ENCODE measurements around the gene XPO4.

Gene XPO4

GRCh38 chr13:20826843-20827560, 75.5 kb downstream of the XPO4 start:
- Histone ChIP-seq H3K36me3 (peaks cover 6% of the 10 kb centered on the region; the same call in 1 of the 2 replicates), H3K9me3 (no peaks in the 10 kb centered on the region), H3K4me1 (0 out of 2 replicates have a peak, but pooled peaks cover under 1% of the 10 kb centered on the region), H3K4me3 (ENCODE audit: low read depth, low read length) (no peak overlapping the region), H3K27me3 (no peaks in the 10 kb centered on the region)
- TF ChIP-seq, protein P1, sequence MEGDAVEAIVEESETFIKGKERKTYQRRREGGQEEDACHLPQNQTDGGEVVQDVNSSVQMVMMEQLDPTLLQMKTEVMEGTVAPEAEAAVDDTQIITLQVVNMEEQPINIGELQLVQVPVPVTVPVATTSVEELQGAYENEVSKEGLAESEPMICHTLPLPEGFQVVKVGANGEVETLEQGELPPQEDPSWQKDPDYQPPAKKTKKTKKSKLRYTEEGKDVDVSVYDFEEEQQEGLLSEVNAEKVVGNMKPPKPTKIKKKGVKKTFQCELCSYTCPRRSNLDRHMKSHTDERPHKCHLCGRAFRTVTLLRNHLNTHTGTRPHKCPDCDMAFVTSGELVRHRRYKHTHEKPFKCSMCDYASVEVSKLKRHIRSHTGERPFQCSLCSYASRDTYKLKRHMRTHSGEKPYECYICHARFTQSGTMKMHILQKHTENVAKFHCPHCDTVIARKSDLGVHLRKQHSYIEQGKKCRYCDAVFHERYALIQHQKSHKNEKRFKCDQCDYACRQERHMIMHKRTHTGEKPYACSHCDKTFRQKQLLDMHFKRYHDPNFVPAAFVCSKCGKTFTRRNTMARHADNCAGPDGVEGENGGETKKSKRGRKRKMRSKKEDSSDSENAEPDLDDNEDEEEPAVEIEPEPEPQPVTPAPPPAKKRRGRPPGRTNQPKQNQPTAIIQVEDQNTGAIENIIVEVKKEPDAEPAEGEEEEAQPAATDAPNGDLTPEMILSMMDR (IDR thresholded peaks at IDR 0.05; ENCODE audit: low read depth, low read length) = no peak
- no peak for DNase-seq

DNA sequence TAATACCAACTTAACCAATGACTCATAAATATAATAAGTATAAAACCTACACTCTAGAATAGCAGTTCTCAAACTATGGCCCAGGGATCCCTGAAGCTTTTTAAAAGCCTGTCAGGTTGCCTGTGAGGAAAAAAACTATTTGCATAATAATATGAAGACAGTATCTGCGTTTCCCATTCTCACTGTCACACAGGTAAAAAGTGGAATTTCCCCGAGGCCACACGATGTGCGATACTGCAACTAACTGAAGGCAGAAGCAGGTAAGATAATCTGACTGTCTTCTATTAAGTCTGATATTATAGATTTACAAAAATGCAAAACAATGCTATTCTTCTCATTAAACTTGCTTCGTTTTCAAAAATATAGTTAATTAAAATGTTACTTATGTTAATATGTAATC, 76.2 kb downstream of the XPO4 start:
- Histone ChIP-seq H3K9me3 (no peaks in the 10 kb centered on the region), H3K4me3 (ENCODE audit: low read depth, low read length) (no peak overlapping the region), H3K4me1 (no peaks in the 10 kb centered on the region), H3K36me3 (peaks cover 12% of the 10 kb centered on the region), H3K27me3 (no peaks in the 10 kb centered on the region)
- no peak for DNase-seq
- TF ChIP-seq, protein P1 (IDR thresholded peaks at IDR 0.05; ENCODE audit: low read depth, low read length) = no peak

DNA sequence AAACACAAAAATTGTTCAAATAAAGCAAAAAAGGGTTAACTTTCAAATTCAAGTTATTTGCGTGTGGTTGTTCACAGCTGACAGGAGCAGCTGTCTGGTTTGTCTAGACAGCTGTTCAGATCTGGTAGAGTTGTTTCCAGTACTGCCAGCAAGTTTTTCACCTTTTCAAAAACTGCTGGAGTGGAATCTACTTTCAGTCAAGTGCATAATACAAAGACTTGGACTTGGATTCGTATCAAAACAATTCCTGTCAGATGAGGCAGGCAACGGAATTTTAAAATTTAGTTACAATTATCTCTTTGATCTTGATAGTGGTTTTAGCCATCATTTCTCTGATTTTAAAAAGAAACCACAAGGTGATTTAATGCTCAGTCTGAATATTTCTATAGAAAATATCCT, 77.1 kb downstream of the XPO4 start:
- DNase-seq = no peak
- H3K27me3 ChIP-seq = no peaks in the 10 kb centered on the region
- TF ChIP-seq, protein P1 (IDR thresholded peaks at IDR 0.05; ENCODE audit: low read depth, low read length) = no peak
- no peaks in the 10 kb centered on the region for H3K9me3 ChIP-seq
- H3K4me1 ChIP-seq = no peaks in the 10 kb centered on the region
- peaks cover 16% of the 10 kb centered on the region for H3K36me3 ChIP-seq
- no peak overlapping the region for H3K4me3 ChIP-seq (ENCODE audit: low read depth, low read length)

GRCh38 chr13:20824762-20825476, 77.6 kb downstream of the XPO4 start:
- Histone ChIP-seq H3K4me1 (no peaks in the 10 kb centered on the region), H3K36me3 (peaks cover 22% of the 10 kb centered on the region), H3K9me3 (no peaks in the 10 kb centered on the region), H3K27me3 (no peaks in the 10 kb centered on the region), H3K4me3 (ENCODE audit: low read depth, low read length) (no peak overlapping the region)
- TF ChIP-seq, protein P1 (IDR thresholded peaks at IDR 0.05; ENCODE audit: low read depth, low read length) = no peak
- DNase-seq = no peak

DNA sequence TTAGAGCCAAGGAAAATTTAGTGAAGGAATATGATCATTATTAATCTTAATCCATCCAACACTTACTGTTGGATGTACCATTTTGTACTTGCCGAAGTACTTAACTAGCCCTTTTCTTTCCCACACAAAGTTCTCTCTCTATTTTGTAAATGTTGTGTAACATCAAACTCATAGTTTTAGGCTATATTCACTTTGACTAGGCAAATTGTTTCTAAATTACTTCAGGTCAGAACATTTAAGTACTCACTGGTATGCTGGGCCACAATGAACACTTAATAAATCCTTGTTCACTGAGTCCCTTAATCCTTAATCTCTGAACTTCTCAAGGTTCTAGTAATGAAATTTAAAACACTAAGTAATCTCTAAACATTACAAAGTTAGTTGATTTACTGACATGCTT, 79.5 kb downstream of the XPO4 start:
- Histone ChIP-seq H3K4me1 (peaks cover 2% of the 10 kb centered on the region; the same call in 1 of the 2 replicates), H3K9me3 (no peaks in the 10 kb centered on the region), H3K36me3 (peaks cover 30% of the 10 kb centered on the region), H3K27me3 (no peaks in the 10 kb centered on the region), H3K4me3 (ENCODE audit: low read depth, low read length) (no peak overlapping the region)
- TF ChIP-seq, protein P1 (IDR thresholded peaks at IDR 0.05; ENCODE audit: low read depth, low read length) = no peak
- DNase-seq = no peak

- peaks cover 30% of the 10 kb centered on the region for H3K36me3 ChIP-seq
- TF ChIP-seq, protein P1 (IDR thresholded peaks at IDR 0.05; ENCODE audit: low read depth, low read length) = no peak
- no peak overlapping the region for H3K4me3 ChIP-seq (ENCODE audit: low read depth, low read length)
Observed at GRCh38 chr13:20822406-20822805, 80.1 kb downstream of the XPO4 start.

More at GRCh38 chr13:20822406-20822805, 80.1 kb downstream of the XPO4 start:
- peaks cover 2% of the 10 kb centered on the region; the same call in 1 of the 2 replicates for H3K4me1 ChIP-seq
- H3K27me3 ChIP-seq = no peaks in the 10 kb centered on the region
- no peak for DNase-seq
- H3K9me3 ChIP-seq = no peaks in the 10 kb centered on the region
